Natural killer cell treated with Interleukin-12 subunit alpha and Interleukin-12 subunit beta and Interleukin-15 and Interleukin-18, amount 100 ng/mL, for 72 hours (primary cell): ENCODE measurements around the gene ANKRD17. TPM values are rescaled to one million over a fixed set of nuclear protein-coding genes. Genes with fewer than 3 reads are reported as not detected.
"Not testable (repeated sequence)": the region's sequence is repeated elsewhere in the genome, so short reads cannot be mapped to it uniquely, and the experiment has no call there.

ENCODE experiments used
- ATAC-seq, 2 donors: fragments of 150-1000 bp; cut with Tn5 transposase in 1 of 2; sonication (Bioruptor Pico), chemical (Tn5 transposase) in 1 of 2; 2 replicates each; pipeline ENCODE4 v1.10.0; 2021
- DNase-seq: peaks from one replicate; pipeline ENCODE4 v3.0.0; 2022; ENCODE audit warnings: low spot score
- H3K27ac Mint-ChIP-seq, 2 donors: 1 replicate in 1 of 2; 2 replicates in 1 of 2; pipeline ENCODE4 v1.8.0; 2022; ENCODE audit warnings: mixed read lengths in 2 of 2, mild to moderate bottlenecking in 1 of 2, moderate library complexity in 1 of 2
- H3K27me3 Mint-ChIP-seq, 2 donors: 1 replicate in 1 of 2; 2 replicates in 1 of 2; pipeline ENCODE4 v1.8.0; 2022; ENCODE audit warnings: mixed read lengths in 2 of 2
- H3K36me3 Mint-ChIP-seq: one replicate; pipeline ENCODE4 v1.8.0; 2022; ENCODE audit warnings: mixed read lengths
- H3K4me1 Mint-ChIP-seq, 2 donors: 1 replicate in 1 of 2; 2 replicates in 1 of 2; pipeline ENCODE4 v1.8.0; 2022; ENCODE audit warnings: low read depth in 2 of 2, mixed read lengths in 2 of 2, mild to moderate bottlenecking in 1 of 2
- H3K4me3 Mint-ChIP-seq: one replicate; pipeline ENCODE4 v1.8.0; 2022; ENCODE audit warnings: mixed read lengths
- H3K9me3 Mint-ChIP-seq: 2 replicates; pipeline ENCODE4 v1.8.0; 2022; ENCODE audit warnings: mixed read lengths
- total RNA-seq, 2 donors: library from RNA; stranded (reverse); gene quantifications; one replicate each; pipeline ENCODE4 v1.2.3, GENCODE V29; 2022

The ANKRD17 gene, protein sequence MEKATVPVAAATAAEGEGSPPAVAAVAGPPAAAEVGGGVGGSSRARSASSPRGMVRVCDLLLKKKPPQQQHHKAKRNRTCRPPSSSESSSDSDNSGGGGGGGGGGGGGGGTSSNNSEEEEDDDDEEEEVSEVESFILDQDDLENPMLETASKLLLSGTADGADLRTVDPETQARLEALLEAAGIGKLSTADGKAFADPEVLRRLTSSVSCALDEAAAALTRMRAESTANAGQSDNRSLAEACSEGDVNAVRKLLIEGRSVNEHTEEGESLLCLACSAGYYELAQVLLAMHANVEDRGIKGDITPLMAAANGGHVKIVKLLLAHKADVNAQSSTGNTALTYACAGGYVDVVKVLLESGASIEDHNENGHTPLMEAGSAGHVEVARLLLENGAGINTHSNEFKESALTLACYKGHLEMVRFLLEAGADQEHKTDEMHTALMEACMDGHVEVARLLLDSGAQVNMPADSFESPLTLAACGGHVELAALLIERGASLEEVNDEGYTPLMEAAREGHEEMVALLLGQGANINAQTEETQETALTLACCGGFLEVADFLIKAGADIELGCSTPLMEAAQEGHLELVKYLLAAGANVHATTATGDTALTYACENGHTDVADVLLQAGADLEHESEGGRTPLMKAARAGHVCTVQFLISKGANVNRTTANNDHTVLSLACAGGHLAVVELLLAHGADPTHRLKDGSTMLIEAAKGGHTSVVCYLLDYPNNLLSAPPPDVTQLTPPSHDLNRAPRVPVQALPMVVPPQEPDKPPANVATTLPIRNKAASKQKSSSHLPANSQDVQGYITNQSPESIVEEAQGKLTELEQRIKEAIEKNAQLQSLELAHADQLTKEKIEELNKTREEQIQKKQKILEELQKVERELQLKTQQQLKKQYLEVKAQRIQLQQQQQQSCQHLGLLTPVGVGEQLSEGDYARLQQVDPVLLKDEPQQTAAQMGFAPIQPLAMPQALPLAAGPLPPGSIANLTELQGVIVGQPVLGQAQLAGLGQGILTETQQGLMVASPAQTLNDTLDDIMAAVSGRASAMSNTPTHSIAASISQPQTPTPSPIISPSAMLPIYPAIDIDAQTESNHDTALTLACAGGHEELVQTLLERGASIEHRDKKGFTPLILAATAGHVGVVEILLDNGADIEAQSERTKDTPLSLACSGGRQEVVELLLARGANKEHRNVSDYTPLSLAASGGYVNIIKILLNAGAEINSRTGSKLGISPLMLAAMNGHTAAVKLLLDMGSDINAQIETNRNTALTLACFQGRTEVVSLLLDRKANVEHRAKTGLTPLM (N-terminal part only)
- 10 to 100 TPM; 63.5 to 88.6 TPM for total RNA-seq

DNA sequence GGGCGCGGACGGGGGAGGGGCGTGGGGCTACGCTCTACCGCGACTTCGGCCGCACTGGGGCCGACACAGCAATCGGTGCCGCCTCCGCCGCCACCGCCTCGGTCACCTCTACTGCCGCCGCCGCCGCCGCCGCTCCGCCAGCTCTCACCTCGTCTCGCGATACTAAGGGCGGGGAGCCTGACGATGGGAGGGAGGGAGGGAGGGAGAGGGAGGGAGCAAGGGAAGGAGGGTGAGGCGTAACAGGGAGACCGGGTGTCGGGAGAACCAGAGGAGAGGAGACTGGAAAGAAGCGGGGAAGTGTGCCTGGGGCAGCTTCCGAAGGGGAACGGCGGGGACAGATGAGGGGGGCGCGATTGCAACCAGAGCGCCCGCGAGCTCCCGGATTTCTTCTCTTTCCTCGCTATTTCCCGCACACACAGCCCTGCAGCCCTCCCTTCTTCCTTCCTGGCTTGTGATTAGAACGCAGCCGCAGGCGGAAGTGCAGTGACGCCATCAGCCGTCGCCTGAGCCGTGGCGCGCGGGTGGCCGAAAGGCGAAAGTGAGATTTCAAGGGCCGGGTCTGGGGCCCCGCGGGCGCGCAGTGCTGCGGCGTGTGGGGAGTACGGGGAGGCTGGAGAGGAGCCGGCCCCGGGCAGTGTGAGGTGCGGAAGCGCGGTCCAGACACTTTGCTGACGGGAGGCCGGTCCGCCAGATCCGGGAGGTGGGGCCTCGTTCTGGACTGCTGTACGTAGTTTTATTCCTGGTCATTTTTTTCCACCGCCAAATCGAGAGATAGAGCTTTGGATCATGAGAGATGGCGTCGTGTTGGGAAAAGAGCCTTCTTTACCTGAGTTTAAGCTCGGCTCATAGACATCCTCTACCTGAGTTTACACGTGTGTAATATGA, at the start of gene ANKRD17:
Gene ANKRD17 (minus strand): TSS at position 113 of the 885 bp plus-strand sequence. CDS start 130 bp downstream, outside the sequence.
- peaks cover 34 to 43% of the 10 kb centered on the region in 2 donors for H3K4me1 Mint-ChIP-seq
- H3K27ac Mint-ChIP-seq, result peak within 1 kb of the TSS; percentile 93 to 97
- H3K27me3 Mint-ChIP-seq, result no peaks in the 10 kb centered on the region
- H3K4me3 Mint-ChIP-seq, result peak within 1 kb of the TSS; percentile 98
- no peaks in the 10 kb centered on the region for H3K9me3 Mint-ChIP-seq
- DNase-seq, result peak; percentile 95
- H3K36me3 Mint-ChIP-seq, result peaks cover 6% of the 10 kb centered on the region
- peak; percentile 93 for ATAC-seq

DNA sequence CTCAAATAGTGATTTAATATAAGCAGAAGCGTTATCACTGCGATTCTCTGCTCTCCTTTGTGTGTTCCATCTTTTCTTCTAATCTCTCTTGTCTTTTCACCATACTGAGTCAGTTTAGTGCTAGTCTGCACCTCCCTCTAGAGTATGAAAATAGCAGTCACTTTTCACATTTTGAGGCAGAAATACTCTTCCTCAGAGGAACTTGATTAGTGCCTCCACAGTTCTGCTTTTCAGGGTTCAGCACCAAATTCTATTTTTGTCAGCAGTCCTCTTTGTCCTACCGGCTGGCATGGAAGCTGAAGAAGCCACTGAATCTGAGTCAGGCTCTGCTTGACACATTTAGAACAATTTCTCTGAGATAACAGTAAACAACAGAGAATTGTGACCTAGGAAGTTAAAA, 49.7 kb upstream of the ANKRD17 start:
- peaks cover 0 to 2% of the 10 kb centered on the region in 2 donors for H3K27me3 Mint-ChIP-seq
- DNase-seq, result no peak
- no peaks in the 10 kb centered on the region for H3K9me3 Mint-ChIP-seq
- no peaks in the 10 kb centered on the region for H3K4me1 Mint-ChIP-seq
- no peak overlapping the region for H3K27ac Mint-ChIP-seq
- H3K36me3 Mint-ChIP-seq, result no peaks in the 10 kb centered on the region
- H3K4me3 Mint-ChIP-seq, result no peak overlapping the region
- ATAC-seq, result no peak

DNA sequence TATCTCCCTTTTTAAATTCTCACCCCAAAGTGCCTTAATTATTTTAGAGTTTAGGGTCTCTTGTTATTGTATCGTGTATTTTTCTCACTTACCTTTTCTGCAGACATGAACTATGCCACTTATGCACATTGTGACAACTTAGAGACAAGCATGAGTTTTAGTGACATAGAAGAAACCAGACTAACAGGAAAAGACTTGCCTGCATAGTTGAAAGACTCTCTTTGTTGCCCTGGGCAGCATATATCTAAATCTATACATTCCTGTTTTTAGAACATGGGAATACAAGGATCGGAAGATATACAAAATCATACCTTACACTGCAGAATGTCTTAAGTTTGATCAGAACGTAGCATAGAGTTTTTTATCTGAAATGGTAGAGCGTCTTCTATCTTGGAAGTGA, 45.1 kb upstream of the ANKRD17 start:
- H3K9me3 Mint-ChIP-seq, result no peaks in the 10 kb centered on the region
- no peak overlapping the region for H3K4me3 Mint-ChIP-seq
- no peaks in the 10 kb centered on the region for H3K36me3 Mint-ChIP-seq
- no peak for DNase-seq
- peaks cover 0 to 2% of the 10 kb centered on the region in 2 donors for H3K27me3 Mint-ChIP-seq
- no peak for ATAC-seq
- no peak overlapping the region for H3K27ac Mint-ChIP-seq
- no peaks in the 10 kb centered on the region for H3K4me1 Mint-ChIP-seq

DNA sequence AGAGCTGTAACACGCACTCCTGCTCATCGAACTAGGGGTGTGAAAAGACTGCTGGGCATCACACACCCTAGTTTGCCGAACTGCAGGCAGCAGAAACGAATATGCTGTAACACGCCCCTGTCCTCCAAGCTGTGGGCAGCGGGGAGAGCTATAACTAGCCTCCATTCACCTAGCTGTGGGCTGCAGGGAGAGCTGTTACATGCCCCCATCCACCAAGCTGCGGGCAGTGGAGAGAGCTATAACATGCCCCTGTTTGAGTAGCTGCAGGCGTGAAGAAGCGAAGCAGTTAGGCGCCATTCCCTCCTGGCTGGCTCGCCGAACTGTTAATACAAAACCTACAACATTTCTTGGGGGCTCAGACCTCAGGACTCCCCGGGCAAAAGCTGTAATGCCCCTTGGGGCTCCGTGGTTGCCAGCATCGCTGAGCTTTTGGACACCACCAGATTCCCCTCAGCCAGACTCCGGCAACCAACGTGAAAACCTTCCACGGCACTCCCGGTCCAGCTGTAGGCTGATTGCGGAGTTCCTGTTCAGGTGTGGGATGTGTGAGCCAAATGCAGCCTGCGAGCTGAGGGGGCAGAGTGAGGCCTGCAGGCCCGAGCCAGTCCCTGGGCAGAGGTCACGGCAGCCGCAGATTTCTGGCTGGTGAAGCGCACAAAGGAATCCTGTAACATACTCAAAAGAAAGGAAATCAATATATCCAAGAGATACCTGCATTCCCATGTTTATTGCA, 41.1 kb upstream of the ANKRD17 start:
- no peaks in the 10 kb centered on the region for H3K4me1 Mint-ChIP-seq
- ATAC-seq (no peak), DNase-seq (no peak)
- H3K36me3 Mint-ChIP-seq, result peaks cover 14% of the 10 kb centered on the region
- H3K27ac Mint-ChIP-seq, result no peak overlapping the region
- no peak overlapping the region for H3K4me3 Mint-ChIP-seq
- no peaks in the 10 kb centered on the region for H3K27me3 Mint-ChIP-seq
- peaks cover 6% of the 10 kb centered on the region for H3K9me3 Mint-ChIP-seq

DNA sequence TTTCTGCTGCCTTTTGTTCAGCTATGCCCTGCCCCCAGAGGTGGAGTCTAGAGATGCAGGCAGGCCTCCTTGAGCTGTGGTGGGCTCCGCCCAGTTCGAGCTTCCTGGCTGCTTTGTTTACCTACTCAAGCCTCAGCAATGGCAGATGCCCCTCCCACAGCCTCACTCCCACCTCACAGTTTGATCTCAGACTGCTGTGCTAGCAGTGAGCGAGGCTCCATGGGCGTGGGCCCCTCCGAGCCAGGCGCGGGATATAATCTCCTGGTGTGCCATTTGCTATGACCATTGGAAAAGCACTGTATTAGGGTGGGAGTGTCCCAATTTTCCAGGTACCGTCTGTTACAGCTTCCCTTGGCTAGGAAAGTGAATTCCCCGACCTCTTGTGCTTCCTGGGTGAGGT, 34.1 kb upstream of the ANKRD17 start:
- not testable (repeated sequence) for H3K27me3 Mint-ChIP-seq, H3K4me3 Mint-ChIP-seq

DNA sequence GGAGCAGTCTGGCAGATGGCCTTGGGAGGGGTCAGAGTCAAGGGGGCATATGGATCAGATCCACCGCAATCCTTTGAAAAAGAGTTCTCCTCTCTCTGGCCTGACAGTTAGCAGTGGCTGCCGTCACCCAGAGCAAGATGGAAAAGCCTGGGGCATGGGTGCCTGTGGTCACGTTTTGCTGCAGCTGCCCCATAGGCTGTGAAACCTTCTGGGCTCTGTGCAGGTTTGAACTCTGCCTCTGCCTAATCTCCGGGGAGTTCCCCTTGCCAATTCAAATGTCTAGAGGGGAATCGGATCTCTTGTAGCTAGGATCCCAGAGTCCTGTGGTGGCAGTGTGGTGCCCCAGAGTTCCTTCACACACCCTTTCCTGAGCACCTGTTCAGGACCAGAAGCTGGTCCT, 23.4 kb upstream of the ANKRD17 start:
- no peak for ATAC-seq
- H3K4me3 Mint-ChIP-seq, result no peak overlapping the region
- H3K27ac Mint-ChIP-seq, result no peak overlapping the region
- no peak for DNase-seq
- H3K27me3 Mint-ChIP-seq, result no peaks in the 10 kb centered on the region
- H3K36me3 Mint-ChIP-seq, result peaks cover 26% of the 10 kb centered on the region
- H3K9me3 Mint-ChIP-seq, result no peaks in the 10 kb centered on the region
- H3K4me1 Mint-ChIP-seq, result no peaks in the 10 kb centered on the region

More for the DNA sequence above, 34.1 kb upstream of the ANKRD17 start:
- Mint-ChIP-seq H3K9me3 (peaks cover 14% of the 10 kb centered on the region), H3K36me3 (peaks cover 26% of the 10 kb centered on the region)
- ATAC-seq, DNase-seq, H3K27ac Mint-ChIP-seq, H3K4me1 Mint-ChIP-seq: not testable (repeated sequence)

DNA sequence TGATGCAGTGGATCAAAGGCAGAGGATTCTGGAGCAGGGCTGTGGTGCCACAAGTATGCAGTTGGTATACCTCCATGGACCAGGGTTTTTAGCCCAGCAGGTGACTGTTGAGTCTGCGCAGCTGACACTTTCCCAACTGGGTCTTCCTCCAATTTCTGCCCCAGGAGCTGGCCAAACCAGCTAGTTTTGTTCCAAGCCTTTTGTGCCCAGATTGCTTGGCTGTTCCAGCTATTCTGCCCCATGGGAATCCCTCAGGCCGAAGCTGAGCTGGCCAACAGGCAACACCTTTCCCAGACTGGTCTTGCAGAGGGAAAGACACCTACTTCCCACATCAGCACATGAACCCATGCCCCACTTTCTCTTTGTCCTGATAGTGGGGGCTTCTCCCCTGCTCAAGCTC, 22.8 kb upstream of the ANKRD17 start:
- Mint-ChIP-seq H3K36me3 (peaks cover 24% of the 10 kb centered on the region), H3K27me3 (no peaks in the 10 kb centered on the region), H3K4me3 (no peak overlapping the region), H3K4me1 (no peaks in the 10 kb centered on the region), H3K9me3 (no peaks in the 10 kb centered on the region), H3K27ac (no peak overlapping the region)
- ATAC-seq (no peak), DNase-seq (no peak)

DNA sequence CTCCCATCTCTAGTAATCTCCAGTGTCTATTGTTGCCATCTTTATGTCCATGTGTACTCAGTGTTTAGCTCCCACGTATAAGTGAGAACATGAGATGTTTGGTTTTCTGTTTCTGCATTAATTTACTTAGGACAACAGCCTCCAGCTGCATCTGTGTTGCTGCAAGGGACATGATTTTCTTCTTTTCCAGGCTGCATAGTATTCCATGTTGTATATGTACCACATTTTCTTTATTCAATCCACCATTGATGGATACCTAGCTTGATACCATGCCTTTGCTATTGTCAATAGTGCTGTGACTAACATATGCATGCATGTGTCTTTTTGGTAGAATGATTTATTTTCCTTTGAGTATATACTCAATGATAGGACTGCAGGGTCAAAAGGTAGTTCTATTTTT, 18.6 kb upstream of the ANKRD17 start:
- Mint-ChIP-seq H3K4me3 (no peak overlapping the region), H3K4me1 (no peaks in the 10 kb centered on the region), H3K9me3 (no peaks in the 10 kb centered on the region), H3K27ac (no peak overlapping the region), H3K27me3 (no peaks in the 10 kb centered on the region), H3K36me3 (peaks cover 27% of the 10 kb centered on the region)
- DNase-seq, result no peak
- no peak for ATAC-seq

DNA sequence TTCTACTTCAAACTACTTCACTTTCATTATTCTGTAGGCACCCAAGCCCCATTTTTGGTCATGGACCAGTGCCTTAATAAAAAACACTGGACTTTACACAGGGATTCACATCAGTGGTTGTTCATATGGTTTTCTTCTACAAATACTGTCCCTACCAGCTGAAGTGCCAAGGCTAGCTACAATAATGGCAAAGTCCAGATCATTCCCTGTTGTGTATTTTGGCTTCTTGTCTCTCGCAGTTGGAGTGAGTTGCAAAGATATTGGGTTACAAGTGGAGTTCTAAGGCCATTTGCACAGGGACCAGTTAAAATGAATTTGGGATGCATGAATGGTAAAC, 16.7 kb upstream of the ANKRD17 start:
- Mint-ChIP-seq H3K9me3 (no peaks in the 10 kb centered on the region), H3K27ac (no peak overlapping the region), H3K27me3 (no peaks in the 10 kb centered on the region), H3K4me1 (no peaks in the 10 kb centered on the region), H3K4me3 (no peak overlapping the region), H3K36me3 (peaks cover 20% of the 10 kb centered on the region)
- DNase-seq, result no peak
- no peak for ATAC-seq

DNA sequence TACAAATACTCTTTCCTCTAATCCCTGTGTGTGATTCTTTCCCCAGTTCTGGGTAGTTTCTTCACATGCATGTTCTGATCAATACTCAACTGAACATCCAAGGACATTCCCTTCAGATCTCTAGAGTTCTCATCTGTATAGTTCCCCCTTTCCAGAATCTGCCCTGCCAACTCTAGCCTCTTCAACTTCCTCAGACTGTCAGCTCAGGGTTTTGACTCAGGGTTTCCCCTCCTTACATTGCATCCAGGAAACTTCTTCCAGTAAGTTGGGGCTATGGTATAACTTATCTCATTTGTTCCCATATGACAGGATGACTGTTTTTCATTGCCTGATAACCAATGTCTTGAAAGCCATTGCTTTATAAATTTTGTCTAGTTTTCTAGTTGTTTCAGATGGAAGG, 14.2 kb upstream of the ANKRD17 start:
- H3K9me3 Mint-ChIP-seq, result no peaks in the 10 kb centered on the region
- DNase-seq (no peak), ATAC-seq (no peak)
- H3K27ac Mint-ChIP-seq, result no peak overlapping the region
- no peaks in the 10 kb centered on the region for H3K4me1 Mint-ChIP-seq
- no peaks in the 10 kb centered on the region for H3K27me3 Mint-ChIP-seq
- peaks cover 6% of the 10 kb centered on the region for H3K36me3 Mint-ChIP-seq
- no peak overlapping the region for H3K4me3 Mint-ChIP-seq

DNA sequence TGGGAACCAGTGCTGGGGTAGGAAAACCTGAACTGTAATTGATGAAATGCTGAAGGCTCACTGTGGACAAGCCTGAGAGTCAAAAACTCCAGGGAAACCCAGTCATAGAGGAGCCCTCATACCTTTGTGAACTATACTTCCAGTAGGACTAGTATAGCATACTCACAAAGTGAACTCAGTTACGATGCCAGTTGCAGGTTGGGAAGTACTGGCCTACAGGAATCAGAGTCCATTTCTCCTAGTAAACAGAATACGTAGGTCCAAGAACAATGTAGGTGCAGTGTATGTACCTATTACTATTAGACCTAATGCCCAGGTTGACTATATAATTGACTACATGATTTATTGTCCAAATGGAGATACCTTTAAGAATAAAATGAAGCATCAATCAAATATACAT, 8.5 kb upstream of the ANKRD17 start:
- Mint-ChIP-seq H3K9me3 (no peaks in the 10 kb centered on the region), H3K36me3 (no peaks in the 10 kb centered on the region), H3K27me3 (no peaks in the 10 kb centered on the region), H3K4me3 (no peak overlapping the region), H3K27ac (no peak overlapping the region), H3K4me1 (peaks cover 3 to 5% of the 10 kb centered on the region in 2 donors)
- no peak for ATAC-seq
- no peak for DNase-seq

DNA sequence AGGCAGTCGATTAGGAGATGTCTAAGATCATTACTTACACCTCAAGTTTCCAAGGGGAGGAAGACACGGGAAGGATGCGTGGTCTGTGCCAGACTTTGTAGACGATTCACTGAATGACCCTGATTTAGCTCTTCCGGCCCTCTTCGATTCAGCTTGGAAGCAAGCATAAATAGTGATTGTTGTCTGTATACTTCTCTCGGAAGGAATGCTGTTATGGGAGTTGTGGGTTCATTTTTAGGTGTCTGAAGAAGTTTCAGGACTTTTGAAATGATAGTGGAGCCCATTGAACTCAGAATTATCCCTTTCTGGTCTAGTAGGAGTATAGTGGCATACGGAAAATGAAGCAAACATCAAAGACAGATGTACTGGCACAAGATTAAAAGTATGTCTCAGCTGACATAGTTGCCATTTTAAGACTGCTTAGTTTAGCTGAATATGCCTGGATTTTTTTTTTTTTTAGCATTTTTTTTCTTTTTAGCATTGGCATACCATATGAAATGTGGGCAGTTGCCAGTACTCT, 1.0 kb upstream of the ANKRD17 start:
- Mint-ChIP-seq H3K27ac (peak overlapping the region; percentile 93 to 97), H3K4me3 (peak overlapping the region; percentile 98), H3K27me3 (no peaks in the 10 kb centered on the region), H3K36me3 (peaks cover 6% of the 10 kb centered on the region), H3K4me1 (peaks cover 28 to 37% of the 10 kb centered on the region in 2 donors), H3K9me3 (no peaks in the 10 kb centered on the region)
- no peak for DNase-seq
- peak in 1 of 2 donors; percentile 1 for ATAC-seq
